Measurements from ENCODE around the gene SERPINB6. TPM values are rescaled to one million over a fixed set of nuclear protein-coding genes. Genes with fewer than 3 reads are reported as not detected.

The SERPINB6 gene
- total RNA-seq, 1 experiment from 2014 or later, result 130 TPM

- peak in 1 of 2 experiments; percentile 16 for DNase-seq (ENCODE audit: low read depth in 1 of 2, low spot score in 2 of 2)
- Histone ChIP-seq H3K36me3 (no peaks in the 10 kb centered on the region), H3K27ac (no peak overlapping the region), H3K9me3 (replicated peaks) (no peaks in the 10 kb centered on the region), H3K4me3 (no peak overlapping the region), H3K27me3 (replicated peaks) (no peaks in the 10 kb centered on the region), H3K4me1 (replicated peaks) (no peaks in the 10 kb centered on the region)
Measured at GRCh38 chr6:2921520-2922115, 49.7 kb downstream of the SERPINB6 start.

GRCh38 chr6:2920671-2921112, 50.7 kb downstream of the SERPINB6 start:
- Histone ChIP-seq H3K27ac (no peak overlapping the region), H3K9me3 (replicated peaks) (no peaks in the 10 kb centered on the region), H3K36me3 (no peaks in the 10 kb centered on the region), H3K4me1 (replicated peaks) (no peaks in the 10 kb centered on the region), H3K4me3 (no peak overlapping the region), H3K27me3 (replicated peaks) (no peaks in the 10 kb centered on the region)
- DNase-seq (ENCODE audit: low read depth in 1 of 2, low spot score in 2 of 2), result peak in 1 of 2 experiments; percentile 32

- DNase-seq (ENCODE audit: low read depth in 1 of 2, low spot score in 2 of 2), result no peak
- H3K36me3 ChIP-seq, result no peaks in the 10 kb centered on the region
- no peaks in the 10 kb centered on the region for H3K27me3 ChIP-seq (replicated peaks)
- no peak overlapping the region for H3K4me3 ChIP-seq
- H3K4me1 ChIP-seq (replicated peaks), result no peaks in the 10 kb centered on the region
- H3K27ac ChIP-seq, result no peak overlapping the region
- H3K9me3 ChIP-seq (replicated peaks), result no peaks in the 10 kb centered on the region
Measured at GRCh38 chr6:2919886-2920285, 51.5 kb downstream of the SERPINB6 start.

GRCh38 chr6:2919401-2919800, 52.0 kb downstream of the SERPINB6 start:
- Histone ChIP-seq H3K9me3 (replicated peaks) (no peaks in the 10 kb centered on the region), H3K36me3 (no peaks in the 10 kb centered on the region)
- peak in 1 of 2 experiments; percentile 16 for DNase-seq (ENCODE audit: low read depth in 1 of 2, low spot score in 2 of 2)

GRCh38 chr6:2918936-2919335, 52.4 kb downstream of the SERPINB6 start:
- Histone ChIP-seq H3K4me1 (replicated peaks) (no peaks in the 10 kb centered on the region), H3K27me3 (replicated peaks) (no peaks in the 10 kb centered on the region), H3K9me3 (replicated peaks) (no peaks in the 10 kb centered on the region), H3K27ac (no peak overlapping the region), H3K36me3 (no peaks in the 10 kb centered on the region), H3K4me3 (no peak overlapping the region)
- DNase-seq (ENCODE audit: low read depth in 1 of 2, low spot score in 2 of 2), result peak in 1 of 2 experiments; percentile 6

More at GRCh38 chr6:2919401-2919800, 52.0 kb downstream of the SERPINB6 start:
- Histone ChIP-seq H3K4me3 (no peak overlapping the region), H3K27me3 (replicated peaks) (no peaks in the 10 kb centered on the region), H3K27ac (no peak overlapping the region), H3K4me1 (replicated peaks) (no peaks in the 10 kb centered on the region)

GRCh38 chr6:2917801-2918445, 53.4 kb downstream of the SERPINB6 start:
- no peaks in the 10 kb centered on the region for H3K4me1 ChIP-seq (replicated peaks)
- peak in 1 of 2 experiments; percentile 28 for DNase-seq (ENCODE audit: low read depth in 1 of 2, low spot score in 2 of 2)
- H3K9me3 ChIP-seq (replicated peaks), result no peaks in the 10 kb centered on the region
- H3K27me3 ChIP-seq (replicated peaks), result no peaks in the 10 kb centered on the region
- no peaks in the 10 kb centered on the region for H3K36me3 ChIP-seq
- no peak overlapping the region for H3K4me3 ChIP-seq
- no peak overlapping the region for H3K27ac ChIP-seq

- DNase-seq (ENCODE audit: low read depth in 1 of 2, low spot score in 2 of 2), result peak in 1 of 2 experiments; percentile 3
- no peaks in the 10 kb centered on the region for H3K9me3 ChIP-seq (replicated peaks)
- H3K27me3 ChIP-seq (replicated peaks), result no peaks in the 10 kb centered on the region
- no peaks in the 10 kb centered on the region for H3K36me3 ChIP-seq
- H3K4me3 ChIP-seq, result no peak overlapping the region
- no peak overlapping the region for H3K27ac ChIP-seq
- no peaks in the 10 kb centered on the region for H3K4me1 ChIP-seq (replicated peaks)
Measured at GRCh38 chr6:2917065-2917464, 54.3 kb downstream of the SERPINB6 start.

GRCh38 chr6:2916158-2916925, 55.0 kb downstream of the SERPINB6 start:
- H3K4me3 ChIP-seq, result no peak overlapping the region
- H3K36me3 ChIP-seq, result no peaks in the 10 kb centered on the region
- peak in 1 of 2 experiments; percentile 12 for DNase-seq (ENCODE audit: low read depth in 1 of 2, low spot score in 2 of 2)
- no peaks in the 10 kb centered on the region for H3K9me3 ChIP-seq (replicated peaks)
- H3K27me3 ChIP-seq (replicated peaks), result no peaks in the 10 kb centered on the region
- no peaks in the 10 kb centered on the region for H3K4me1 ChIP-seq (replicated peaks)
- no peak overlapping the region for H3K27ac ChIP-seq

- H3K36me3 ChIP-seq, result no peaks in the 10 kb centered on the region
- no peaks in the 10 kb centered on the region for H3K27me3 ChIP-seq (replicated peaks)
- H3K4me1 ChIP-seq (replicated peaks), result no peaks in the 10 kb centered on the region
- H3K27ac ChIP-seq, result no peak overlapping the region
- no peaks in the 10 kb centered on the region for H3K9me3 ChIP-seq (replicated peaks)
- DNase-seq (ENCODE audit: low read depth in 1 of 2, low spot score in 2 of 2), result peak in 1 of 2 experiments; percentile 8
- H3K4me3 ChIP-seq, result no peak overlapping the region
Measured at GRCh38 chr6:2915150-2915549, 56.2 kb downstream of the SERPINB6 start.

GRCh38 chr6:2914318-2914660, 57.1 kb downstream of the SERPINB6 start:
- Histone ChIP-seq H3K4me1 (replicated peaks) (no peaks in the 10 kb centered on the region), H3K9me3 (replicated peaks) (no peaks in the 10 kb centered on the region), H3K27me3 (replicated peaks) (no peaks in the 10 kb centered on the region), H3K4me3 (no peak overlapping the region), H3K27ac (no peak overlapping the region), H3K36me3 (no peaks in the 10 kb centered on the region)
- peak in 1 of 2 experiments; percentile 16 for DNase-seq (ENCODE audit: low read depth in 1 of 2, low spot score in 2 of 2)

- Histone ChIP-seq H3K27ac (no peak overlapping the region), H3K4me1 (replicated peaks) (no peaks in the 10 kb centered on the region), H3K36me3 (no peaks in the 10 kb centered on the region), H3K4me3 (no peak overlapping the region), H3K27me3 (replicated peaks) (no peaks in the 10 kb centered on the region), H3K9me3 (replicated peaks) (no peaks in the 10 kb centered on the region)
- peak in 1 of 2 experiments; percentile 22 for DNase-seq (ENCODE audit: low read depth in 1 of 2, low spot score in 2 of 2)
Measured at GRCh38 chr6:2913621-2914317, 57.6 kb downstream of the SERPINB6 start.

GRCh38 chr6:2911171-2911570, 60.2 kb downstream of the SERPINB6 start:
- Histone ChIP-seq H3K4me1 (replicated peaks) (no peaks in the 10 kb centered on the region), H3K27me3 (replicated peaks) (no peaks in the 10 kb centered on the region), H3K9me3 (replicated peaks) (no peaks in the 10 kb centered on the region), H3K4me3 (no peak overlapping the region), H3K36me3 (no peaks in the 10 kb centered on the region), H3K27ac (no peak overlapping the region)
- DNase-seq (ENCODE audit: low read depth in 1 of 2, low spot score in 2 of 2), result no peak

- H3K27me3 ChIP-seq (replicated peaks), result no peaks in the 10 kb centered on the region
- H3K9me3 ChIP-seq (replicated peaks), result no peaks in the 10 kb centered on the region
- no peaks in the 10 kb centered on the region for H3K36me3 ChIP-seq
- no peak overlapping the region for H3K4me3 ChIP-seq
- H3K4me1 ChIP-seq (replicated peaks), result no peaks in the 10 kb centered on the region
- DNase-seq (ENCODE audit: low read depth in 1 of 2, low spot score in 2 of 2), result no peak
- H3K27ac ChIP-seq, result no peak overlapping the region
Measured at GRCh38 chr6:2909718-2910117, 61.6 kb downstream of the SERPINB6 start.
